Esophagus squamous epithelium (tissue), 4 donors: ENCODE data around the gene CRYBB1.

Source experiments
- CTCF ChIP-seq, 6 experiments: fragments of 450-650 bp in 4 of 6; fragments of 200-600 bp in 2 of 6; sonication (generic) in 2 of 6; IDR thresholded peaks; one replicate each; pipeline ENCODE4 v1.5.1; 2016 to 2019; ENCODE audit warnings: antibody characterized with exemption in 6 of 6, mild to moderate bottlenecking in 4 of 6, moderate library complexity in 4 of 6
- POLR2A ChIP-seq, 4 donors: fragments of 450-650 bp; IDR thresholded peaks; one replicate each; pipeline ENCODE4 v1.6.1; 2017; ENCODE audit warnings: antibody characterized with exemption in 4 of 4, mild to moderate bottlenecking in 4 of 4, moderate library complexity in 3 of 4

GRCh38 chr22:26573026-26573662 is 44.7 kb downstream of the CRYBB1 start:
- TF ChIP-seq CTCF (IDR thresholded peaks at IDR 0.05) (no peak), POLR2A (IDR thresholded peaks at IDR 0.05) (no peak)
